DMS53 treated with DMSO at 0.1 percent for 48 hours (cell line): ENCODE data around the gene ARHGAP40.

Source experiments
- DNase-seq: peaks from one replicate; lab custom pipeline; 2025; ENCODE audit not compliant: unreplicated experiment; lab: John Stamatoyannopoulos, UW

Gene ARHGAP40

DNA sequence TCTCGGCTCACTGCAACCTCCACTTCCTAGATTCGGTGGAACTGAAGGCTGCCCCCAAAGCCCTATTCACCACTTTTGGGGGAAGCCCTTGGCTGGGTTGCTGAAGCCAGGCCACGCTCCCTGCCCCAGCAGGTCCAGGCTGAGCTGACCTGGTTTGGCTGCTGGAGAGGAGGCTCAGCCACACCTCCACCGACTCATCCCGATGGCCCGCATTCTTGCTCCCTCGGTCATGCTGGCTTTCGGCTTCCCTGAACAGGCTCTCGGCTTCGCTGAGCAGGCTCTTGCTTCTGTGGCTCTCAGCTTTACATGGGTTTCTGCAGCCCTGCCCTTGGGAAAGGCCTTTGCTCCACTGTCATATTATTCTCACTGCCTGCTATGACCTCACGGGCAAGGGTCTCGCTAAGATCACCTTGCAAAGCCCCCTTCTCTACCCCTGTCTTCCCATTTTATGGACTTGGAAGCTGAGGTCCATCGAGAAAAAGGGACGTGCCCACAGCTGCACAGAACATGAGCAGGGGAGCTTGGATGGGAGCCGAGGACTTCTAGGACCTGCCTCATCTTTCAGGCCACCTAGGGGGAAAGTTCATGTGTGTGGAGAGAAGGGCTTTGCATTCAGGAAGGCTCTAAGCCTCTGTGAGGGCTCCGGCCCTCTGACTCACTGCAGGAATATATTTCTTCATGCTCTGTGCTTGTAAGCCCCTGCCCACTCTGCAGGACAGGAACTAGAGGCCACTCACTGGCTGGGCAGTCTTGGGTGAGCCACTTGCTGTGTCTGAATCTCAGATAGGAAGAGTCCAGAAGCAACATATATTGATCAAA is 15.6 kb downstream of the ARHGAP40 start:
- DNase-seq, result no peak

GRCh38 chr20:38617830-38618196 is 16.2 kb downstream of the ARHGAP40 start:
- no peak for DNase-seq

- no peak for DNase-seq
Observed at GRCh38 chr20:38620441-38620840, 18.8 kb downstream of the ARHGAP40 start.

GRCh38 chr20:38623061-38623460 is 21.5 kb downstream of the ARHGAP40 start:
- DNase-seq, result no peak

GRCh38 chr20:38624084-38624483 is 22.5 kb downstream of the ARHGAP40 start:
- DNase-seq, result no peak

DNA sequence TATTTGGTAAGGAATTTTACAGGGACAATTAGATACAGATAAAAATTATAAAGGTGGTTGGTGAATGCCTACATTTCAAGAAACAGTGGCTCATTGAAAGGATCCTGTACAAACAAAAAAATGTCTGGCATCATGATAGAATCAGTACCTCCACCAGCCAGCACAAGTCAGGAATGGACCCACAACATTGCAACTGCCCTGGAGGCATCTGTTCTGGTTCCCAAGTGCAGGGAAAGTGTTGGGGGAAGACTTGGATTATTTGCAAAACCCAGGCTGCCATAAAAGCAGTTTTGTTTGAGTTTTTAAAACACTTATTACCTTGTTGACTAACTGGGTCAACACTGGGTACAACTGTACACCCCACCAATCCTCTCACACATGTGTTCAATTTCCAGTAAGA is 24.3 kb downstream of the ARHGAP40 start:
- DNase-seq, result no peak

DNA sequence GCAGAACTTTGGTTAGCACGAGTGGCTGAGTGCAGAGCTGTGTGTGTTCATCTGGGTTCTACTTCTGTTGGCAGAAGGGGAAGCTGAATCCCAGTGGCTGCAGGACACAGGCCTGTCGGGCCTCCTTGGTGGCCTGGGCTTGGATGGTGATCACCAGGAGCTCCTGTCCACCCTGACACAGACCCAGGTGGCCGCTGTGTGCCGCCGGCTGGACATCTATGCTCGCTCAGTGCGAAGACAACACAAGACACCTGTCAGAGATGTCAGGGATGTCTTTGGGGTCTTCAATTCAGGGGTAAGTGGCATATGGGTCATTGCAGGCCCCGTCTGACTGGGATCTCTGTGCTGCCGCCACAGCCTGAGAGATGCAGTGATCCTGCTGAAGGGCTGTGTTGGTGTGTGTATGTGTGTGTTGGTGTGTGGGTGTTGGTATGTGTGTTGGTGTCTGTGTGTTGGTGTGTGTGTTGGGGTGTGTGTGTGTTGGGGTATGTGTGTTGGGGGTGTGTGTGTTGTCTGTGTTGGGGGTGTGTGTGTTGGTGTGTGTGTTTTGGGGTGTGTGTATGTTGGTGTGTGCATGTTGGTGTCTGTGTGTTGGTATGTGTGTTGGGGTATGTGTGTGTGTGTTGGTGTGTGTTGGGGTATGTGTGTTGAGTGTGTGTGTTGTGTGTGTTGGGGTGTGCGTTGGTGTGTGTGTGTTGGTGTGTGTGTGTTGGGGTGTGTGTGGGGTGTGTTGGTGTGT is 25.5 kb downstream of the ARHGAP40 start:
- no peak for DNase-seq

- DNase-seq, result no peak
Observed at GRCh38 chr20:38628580-38629470, 27.2 kb downstream of the ARHGAP40 start.

GRCh38 chr20:38629979-38630378 is 28.4 kb downstream of the ARHGAP40 start:
- no peak for DNase-seq

GRCh38 chr20:38630727-38631126 is 29.1 kb downstream of the ARHGAP40 start:
- DNase-seq, result no peak

GRCh38 chr20:38631155-38632022 is 29.8 kb downstream of the ARHGAP40 start:
- DNase-seq, result no peak

GRCh38 chr20:38633577-38634093 is 32.0 kb downstream of the ARHGAP40 start:
- DNase-seq, result peak; percentile 43

DNA sequence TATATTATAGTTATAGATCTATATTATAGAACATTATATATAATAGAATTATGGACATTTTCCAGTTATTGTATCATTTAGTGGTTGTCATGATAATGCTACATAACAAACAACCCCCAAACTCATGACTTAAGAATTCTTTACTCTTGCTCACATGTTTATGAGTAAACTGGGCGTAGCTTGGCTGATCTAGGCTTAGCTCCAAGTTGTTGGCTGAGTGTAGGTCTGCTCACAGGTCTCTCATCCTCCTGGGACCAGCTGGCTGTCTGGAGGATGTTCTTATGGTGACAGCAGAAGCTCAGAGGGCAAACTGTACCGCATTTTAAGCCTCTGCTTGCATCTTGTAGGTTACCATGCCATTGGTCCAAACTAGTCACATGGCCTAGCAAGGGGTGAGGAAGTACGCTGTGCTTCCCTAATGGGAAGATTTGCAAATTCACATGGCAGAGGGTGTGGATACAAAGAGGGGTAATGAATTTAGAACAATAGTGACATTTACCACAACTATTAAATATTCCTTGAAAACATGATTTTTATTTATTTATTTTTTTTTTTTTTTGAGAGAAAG is 34.2 kb downstream of the ARHGAP40 start:
- DNase-seq, result no peak

GRCh38 chr20:38640521-38640920 is 38.9 kb downstream of the ARHGAP40 start:
- DNase-seq, result no peak

DNA sequence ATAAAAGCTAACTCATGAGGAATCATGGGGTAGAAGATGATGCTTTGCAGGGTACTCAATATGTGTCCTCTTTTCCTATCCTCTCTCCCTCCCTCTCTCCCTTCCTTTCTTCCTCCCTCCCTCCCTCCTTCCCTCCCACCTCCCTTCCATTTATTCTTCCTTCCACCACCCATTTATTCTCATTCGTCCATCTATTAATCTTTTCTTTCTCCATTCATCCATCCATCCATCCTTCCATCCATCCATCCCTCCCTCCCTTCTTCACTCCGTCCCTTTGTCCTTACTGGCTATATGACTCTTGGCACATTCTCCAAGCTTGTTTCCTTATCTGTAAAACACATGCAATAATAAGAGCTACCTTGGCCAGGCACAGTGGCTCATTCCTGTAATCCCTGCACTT is 40.9 kb downstream of the ARHGAP40 start:
- no peak for DNase-seq

DNA sequence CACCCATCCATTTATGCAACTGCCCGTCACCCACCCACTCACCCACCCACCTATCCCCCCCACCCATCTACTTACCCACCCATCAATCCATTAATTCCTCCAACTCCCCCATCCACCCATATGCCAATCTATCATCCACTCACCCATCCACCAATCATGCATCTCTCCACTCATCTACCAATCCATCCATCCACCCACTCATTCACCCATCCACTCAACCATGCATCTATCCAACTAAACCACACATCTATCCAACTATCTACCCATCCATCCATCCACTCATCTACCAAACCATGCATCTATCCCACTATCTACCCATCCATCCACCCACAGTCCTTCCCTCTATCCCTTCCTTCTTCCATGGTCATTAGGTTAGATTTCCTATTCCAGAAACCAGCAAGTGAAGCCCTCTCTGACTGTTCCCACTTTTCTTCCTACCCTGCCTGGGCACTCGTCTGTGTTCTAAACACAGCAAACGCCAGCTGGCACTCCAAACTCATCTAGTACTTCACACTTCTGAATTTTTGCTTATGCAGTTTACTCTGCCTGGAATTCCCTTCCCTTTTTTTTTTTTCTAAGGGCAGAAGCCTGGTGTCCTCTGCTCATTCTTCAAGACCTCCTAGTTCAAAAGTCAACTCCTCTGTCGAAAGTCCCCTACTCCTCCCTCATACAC is 43.1 kb downstream of the ARHGAP40 start:
- no peak for DNase-seq

- no peak for DNase-seq
Observed at GRCh38 chr20:38645351-38645750, 43.7 kb downstream of the ARHGAP40 start.

DNA sequence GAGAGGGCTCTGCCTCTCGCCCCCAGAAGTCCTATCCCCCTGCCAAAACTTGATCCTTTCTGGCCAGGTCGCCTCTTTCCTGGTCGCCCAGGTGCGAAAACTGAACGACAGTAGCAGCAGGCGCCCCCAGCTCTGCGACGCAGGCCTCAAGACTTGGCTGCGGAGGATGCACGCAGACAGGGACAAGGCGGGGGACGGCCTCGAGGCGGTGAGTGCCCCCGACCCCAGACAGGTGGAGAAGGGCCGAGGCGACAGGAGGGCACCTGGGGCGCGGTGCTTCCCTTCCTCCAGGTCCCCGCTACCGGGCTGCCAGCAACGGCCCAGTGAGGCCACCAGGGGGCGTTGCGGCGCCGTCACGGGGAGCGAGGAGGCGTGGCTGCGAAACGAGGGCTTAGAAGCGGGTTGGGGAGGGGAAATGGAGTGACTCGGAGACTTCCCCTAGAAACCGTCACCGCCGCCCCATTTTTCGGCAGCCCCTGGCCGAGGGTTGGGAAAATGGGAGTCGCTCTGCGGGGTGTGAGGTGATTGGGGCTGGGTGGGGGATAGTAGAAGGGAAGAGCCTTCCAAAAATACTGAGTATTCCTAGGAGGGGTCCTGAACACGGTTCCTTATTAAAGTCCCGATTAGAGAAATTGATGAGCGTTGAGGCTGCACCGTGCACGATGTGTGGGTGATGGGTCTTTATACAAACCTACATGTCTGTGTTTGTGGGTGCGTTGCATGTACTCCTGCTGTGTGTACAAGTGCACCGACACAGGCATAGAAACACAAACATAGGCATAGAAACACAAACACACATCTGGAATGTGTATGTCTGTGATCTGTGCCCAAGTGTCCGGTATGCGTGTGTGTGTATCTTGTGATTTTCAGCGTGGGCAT is 44.6 kb downstream of the ARHGAP40 start:
- DNase-seq, result peak; percentile 38
